HG03442 (cell line): ENCODE data around the gene OTOL1.
A peak's percentile ranks its signal among the peaks of the same experiment; 100 is the strongest.

Experiments used
- ATAC-seq: cut with Tn5 transposase; IDR thresholded peaks from one replicate; pipeline ENCODE4 v1.9.1; 2021; ENCODE audit warnings: mild to moderate bottlenecking, moderate library complexity; ENCODE audit not compliant: unreplicated experiment

OTOL1 gene

GRCh38 chr3:161496508-161496907 lies at the start of gene OTOL1:
OTOL1 (plus strand) TSS chr3:161496808; CDS start chr3:161496808, 0 bp downstream.
- ATAC-seq = no peak

- ATAC-seq = no peak
These were observed 46.8 kb upstream of the OTOL1 start for GRCh38 chr3:161449785-161450184.

GRCh38 chr3:161452179-161452578 lies 44.4 kb upstream of the OTOL1 start:
- no peak for ATAC-seq

GRCh38 chr3:161454615-161455014 lies 42.0 kb upstream of the OTOL1 start:
- no peak for ATAC-seq

- ATAC-seq = no peak
These were observed 40.6 kb upstream of the OTOL1 start for GRCh38 chr3:161455962-161456361.

- ATAC-seq = no peak
These were observed 34.5 kb upstream of the OTOL1 start for GRCh38 chr3:161462138-161462537.

GRCh38 chr3:161471211-161471610 lies 25.4 kb upstream of the OTOL1 start:
- ATAC-seq = no peak

GRCh38 chr3:161474139-161474538 lies 22.5 kb upstream of the OTOL1 start:
- no peak for ATAC-seq

- no peak for ATAC-seq
These were observed 21.9 kb upstream of the OTOL1 start for GRCh38 chr3:161474741-161475140.

- ATAC-seq = no peak
These were observed 21.4 kb upstream of the OTOL1 start for GRCh38 chr3:161475206-161475605.

GRCh38 chr3:161475905-161476304 lies 20.7 kb upstream of the OTOL1 start:
- ATAC-seq = no peak

GRCh38 chr3:161484226-161484625 lies 12.4 kb upstream of the OTOL1 start:
- ATAC-seq = no peak

- ATAC-seq = peak; percentile 38
These were observed 8.3 kb upstream of the OTOL1 start for GRCh38 chr3:161488284-161488683.

- peak; percentile 97 for ATAC-seq
These were observed 7.2 kb upstream of the OTOL1 start for GRCh38 chr3:161489395-161489794.

- ATAC-seq = peak; percentile 46
These were observed 5.8 kb upstream of the OTOL1 start for GRCh38 chr3:161490845-161491244.

GRCh38 chr3:161498259-161498921 lies 1.8 kb downstream of the OTOL1 start:
- no peak for ATAC-seq

- no peak for ATAC-seq
These were observed 3.6 kb downstream of the OTOL1 start for GRCh38 chr3:161500068-161500796.

- no peak for ATAC-seq
These were observed 6.7 kb downstream of the OTOL1 start for GRCh38 chr3:161503271-161503670.

GRCh38 chr3:161508852-161509477 lies 12.4 kb downstream of the OTOL1 start:
- peak; percentile 71 for ATAC-seq

GRCh38 chr3:161510510-161511260 lies 14.1 kb downstream of the OTOL1 start:
- ATAC-seq = no peak

GRCh38 chr3:161523916-161524315 lies 27.3 kb downstream of the OTOL1 start:
- no peak for ATAC-seq
